IMR-90 (cell line): ENCODE measurements around the gene TMEM139.

ENCODE experiments used
- BHLHE40 ChIP-seq: fragments of 150-350 bp; IDR thresholded peaks from 2 replicates; pipeline ENCODE4 v1.6.1; 2016; ENCODE audit warnings: mild to moderate bottlenecking, low read depth, low read length
- CEBPB ChIP-seq: IDR thresholded peaks from 2 replicates; pipeline ENCODE4 v1.6.1; 2012; ENCODE audit warnings: low read depth, low read length, improper control_type of control experiment
- CTCF ChIP-seq: conservative IDR thresholded peaks from 2 replicates; pipeline ENCODE4 v1.5.1; 2012; ENCODE audit warnings: mild to moderate bottlenecking, low read depth, low read length, improper control_type of control experiment
- ELK1 ChIP-seq: fragments of 150-350 bp; IDR thresholded peaks from 2 replicates; pipeline ENCODE4 v1.6.1; 2016; ENCODE audit warnings: low read depth, mild to moderate bottlenecking, low read length, moderate library complexity, borderline replicate concordance
- FOS ChIP-seq: fragments of 150-350 bp; IDR thresholded peaks from 2 replicates; pipeline ENCODE4 v1.6.1; 2016; ENCODE audit warnings: low read depth, low read length
- MAFK ChIP-seq: IDR thresholded peaks from 2 replicates; pipeline ENCODE4 v1.6.1; 2012; ENCODE audit warnings: low read depth, low read length, improper control_type of control experiment
- MAZ ChIP-seq: IDR thresholded peaks from 2 replicates; pipeline ENCODE4 v1.6.1; 2012; ENCODE audit warnings: low read depth, mild to moderate bottlenecking, low read length, improper control_type of control experiment, moderate library complexity, borderline replicate concordance
- MXI1 ChIP-seq: IDR thresholded peaks from 2 replicates; pipeline ENCODE4 v1.6.1; 2012; ENCODE audit warnings: low read depth, mild to moderate bottlenecking, low read length, moderate library complexity, borderline replicate concordance
- POLR2A ChIP-seq: IDR thresholded peaks from 2 replicates; pipeline ENCODE4 v1.6.1; 2012; ENCODE audit warnings: mild to moderate bottlenecking, low read depth, low read length
- RAD21 ChIP-seq: IDR thresholded peaks from 2 replicates; pipeline ENCODE4 v1.6.1; 2012; ENCODE audit warnings: low read length, improper control_type of control experiment
- RCOR1 ChIP-seq: IDR thresholded peaks from 2 replicates; pipeline ENCODE4 v1.6.1; 2012; ENCODE audit warnings: mild to moderate bottlenecking, low read length, improper control_type of control experiment; ENCODE audit not compliant: insufficient replicate concordance
- RFX5 ChIP-seq: IDR thresholded peaks from 2 replicates; pipeline ENCODE4 v1.8.0; 2012; ENCODE audit warnings: low read depth, mild to moderate bottlenecking, low read length, moderate library complexity
- SMC3 ChIP-seq: fragments of 150-350 bp; IDR thresholded peaks from 2 replicates; pipeline ENCODE4 v1.6.1; 2016; ENCODE audit warnings: low read depth, mild to moderate bottlenecking, antibody characterized with exemption, low read length, moderate library complexity
- USF2 ChIP-seq: fragments of 150-350 bp; IDR thresholded peaks from 2 replicates; pipeline ENCODE4 v1.6.1; 2017; ENCODE audit warnings: mild to moderate bottlenecking, antibody characterized with exemption, low read length, low read depth

DNA sequence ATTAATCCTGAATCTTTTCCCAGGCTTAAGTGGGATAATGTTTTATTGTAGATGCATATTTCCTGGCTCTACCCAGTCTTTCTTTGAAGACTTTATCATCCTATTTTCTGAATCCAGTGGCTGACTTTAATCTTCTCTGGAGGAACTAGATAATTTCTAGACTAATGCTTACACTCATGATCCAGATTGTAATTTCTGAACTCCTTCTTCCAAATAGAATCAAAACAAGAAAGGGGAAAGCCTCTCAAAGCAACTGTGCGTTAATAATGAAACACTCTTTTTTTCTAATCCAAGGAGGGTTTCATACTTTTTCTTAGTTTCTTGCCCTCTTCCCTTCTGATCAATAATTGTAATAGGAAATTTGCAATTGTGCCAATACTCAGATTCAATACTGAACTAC is 13.5 kb upstream of the TMEM139 start:
- TF ChIP-seq MXI1 (no peak), FOS (no peak), CTCF (no peak), MAZ (no peak), POLR2A (no peak), SMC3 (no peak), USF2 (no peak), RCOR1 (no peak), RFX5 (no peak), ELK1 (no peak), MAFK (no peak), CEBPB (no peak), BHLHE40 (no peak), RAD21 (no peak)
